ENCODE data around the gene VAV3.

Gene VAV3

GRCh38 chr1:107622535-107622934 lies 342.4 kb downstream of the VAV3 start:
- Histone ChIP-seq H3K27ac (ENCODE audit: low read length) (no peak overlapping the region), H3K4me3 (ENCODE audit: low read length in 2 of 2) (no peak overlapping the region), H3K9me3 (ENCODE audit: control insufficient read depth in 2 of 2, low read length in 2 of 2) (no peaks in the 10 kb centered on the region), H3K4me1 (ENCODE audit: control insufficient read depth, insufficient read depth, low read length) (no peaks in the 10 kb centered on the region), H3K27me3 (ENCODE audit: control insufficient read depth in 1 of 2, insufficient read depth in 2 of 2, low read length in 2 of 2) (no peaks in the 10 kb centered on the region), H3K9ac (ENCODE audit: low read length in 2 of 2) (no peak overlapping the region), H3K36me3 (ENCODE audit: control insufficient read depth in 2 of 2, insufficient read depth in 2 of 2, low read length in 2 of 2) (no peaks in the 10 kb centered on the region)

- no peak overlapping the region for H3K4me3 ChIP-seq (ENCODE audit: low read length in 2 of 2)
- H3K27ac ChIP-seq (ENCODE audit: low read length): no peak overlapping the region
- H3K4me1 ChIP-seq (ENCODE audit: control insufficient read depth, insufficient read depth, low read length): no peaks in the 10 kb centered on the region
- no peaks in the 10 kb centered on the region for H3K36me3 ChIP-seq (ENCODE audit: control insufficient read depth in 2 of 2, insufficient read depth in 2 of 2, low read length in 2 of 2)
- H3K9me3 ChIP-seq (ENCODE audit: control insufficient read depth in 2 of 2, low read length in 2 of 2): no peaks in the 10 kb centered on the region
- no peaks in the 10 kb centered on the region for H3K27me3 ChIP-seq (ENCODE audit: control insufficient read depth in 1 of 2, insufficient read depth in 2 of 2, low read length in 2 of 2)
- no peak overlapping the region for H3K9ac ChIP-seq (ENCODE audit: low read length in 2 of 2)
These were observed 344.2 kb downstream of the VAV3 start for GRCh38 chr1:107620753-107621152.

GRCh38 chr1:107618539-107618938 lies 346.4 kb downstream of the VAV3 start:
- H3K36me3 ChIP-seq (ENCODE audit: control insufficient read depth in 2 of 2, insufficient read depth in 2 of 2, low read length in 2 of 2): no peaks in the 10 kb centered on the region
- no peaks in the 10 kb centered on the region for H3K4me1 ChIP-seq (ENCODE audit: control insufficient read depth, insufficient read depth, low read length)
- no peak overlapping the region for H3K27ac ChIP-seq (ENCODE audit: low read length)
- H3K4me3 ChIP-seq (ENCODE audit: low read length in 2 of 2): no peak overlapping the region
- H3K9me3 ChIP-seq (ENCODE audit: control insufficient read depth in 2 of 2, low read length in 2 of 2): no peaks in the 10 kb centered on the region
- no peak overlapping the region for H3K9ac ChIP-seq (ENCODE audit: low read length in 2 of 2)
- no peaks in the 10 kb centered on the region for H3K27me3 ChIP-seq (ENCODE audit: control insufficient read depth in 1 of 2, insufficient read depth in 2 of 2, low read length in 2 of 2)

GRCh38 chr1:107617921-107618320 lies 347.1 kb downstream of the VAV3 start:
- H3K27ac ChIP-seq (ENCODE audit: low read length): no peak overlapping the region
- H3K4me1 ChIP-seq (ENCODE audit: control insufficient read depth, insufficient read depth, low read length): no peaks in the 10 kb centered on the region
- no peak overlapping the region for H3K9ac ChIP-seq (ENCODE audit: low read length in 2 of 2)
- H3K4me3 ChIP-seq (ENCODE audit: low read length in 2 of 2): no peak overlapping the region
- no peaks in the 10 kb centered on the region for H3K27me3 ChIP-seq (ENCODE audit: control insufficient read depth in 1 of 2, insufficient read depth in 2 of 2, low read length in 2 of 2)
- H3K36me3 ChIP-seq (ENCODE audit: control insufficient read depth in 2 of 2, insufficient read depth in 2 of 2, low read length in 2 of 2): no peaks in the 10 kb centered on the region
- no peaks in the 10 kb centered on the region for H3K9me3 ChIP-seq (ENCODE audit: control insufficient read depth in 2 of 2, low read length in 2 of 2)

- Histone ChIP-seq H3K4me1 (ENCODE audit: control insufficient read depth, insufficient read depth, low read length) (no peaks in the 10 kb centered on the region), H3K9ac (ENCODE audit: low read length in 2 of 2) (no peak overlapping the region), H3K27me3 (ENCODE audit: control insufficient read depth in 1 of 2, insufficient read depth in 2 of 2, low read length in 2 of 2) (no peaks in the 10 kb centered on the region), H3K36me3 (ENCODE audit: control insufficient read depth in 2 of 2, insufficient read depth in 2 of 2, low read length in 2 of 2) (no peaks in the 10 kb centered on the region), H3K27ac (ENCODE audit: low read length) (no peak overlapping the region), H3K4me3 (ENCODE audit: low read length in 2 of 2) (no peak overlapping the region), H3K9me3 (ENCODE audit: control insufficient read depth in 2 of 2, low read length in 2 of 2) (no peaks in the 10 kb centered on the region)
These were observed 347.5 kb downstream of the VAV3 start for GRCh38 chr1:107617456-107617855.

- H3K27ac ChIP-seq (ENCODE audit: low read length): no peak overlapping the region
- H3K4me1 ChIP-seq (ENCODE audit: control insufficient read depth, insufficient read depth, low read length): no peaks in the 10 kb centered on the region
- H3K36me3 ChIP-seq (ENCODE audit: control insufficient read depth in 2 of 2, insufficient read depth in 2 of 2, low read length in 2 of 2): no peaks in the 10 kb centered on the region
- H3K27me3 ChIP-seq (ENCODE audit: control insufficient read depth in 1 of 2, insufficient read depth in 2 of 2, low read length in 2 of 2): no peaks in the 10 kb centered on the region
- no peak overlapping the region for H3K4me3 ChIP-seq (ENCODE audit: low read length in 2 of 2)
- H3K9ac ChIP-seq (ENCODE audit: low read length in 2 of 2): no peak overlapping the region
- no peaks in the 10 kb centered on the region for H3K9me3 ChIP-seq (ENCODE audit: control insufficient read depth in 2 of 2, low read length in 2 of 2)
These were observed 355.2 kb downstream of the VAV3 start for GRCh38 chr1:107609808-107610207.

GRCh38 chr1:107604825-107605224 lies 360.2 kb downstream of the VAV3 start:
- no peaks in the 10 kb centered on the region for H3K9me3 ChIP-seq (ENCODE audit: control insufficient read depth in 2 of 2, low read length in 2 of 2)
- no peak overlapping the region for H3K27ac ChIP-seq (ENCODE audit: low read length)
- H3K36me3 ChIP-seq (ENCODE audit: control insufficient read depth in 2 of 2, insufficient read depth in 2 of 2, low read length in 2 of 2): no peaks in the 10 kb centered on the region
- H3K4me3 ChIP-seq (ENCODE audit: low read length in 2 of 2): no peak overlapping the region
- no peaks in the 10 kb centered on the region for H3K27me3 ChIP-seq (ENCODE audit: control insufficient read depth in 1 of 2, insufficient read depth in 2 of 2, low read length in 2 of 2)
- H3K4me1 ChIP-seq (ENCODE audit: control insufficient read depth, insufficient read depth, low read length): no peaks in the 10 kb centered on the region
- no peak overlapping the region for H3K9ac ChIP-seq (ENCODE audit: low read length in 2 of 2)

GRCh38 chr1:107600607-107601160 lies 364.3 kb downstream of the VAV3 start:
- H3K36me3 ChIP-seq (ENCODE audit: control insufficient read depth in 2 of 2, insufficient read depth in 2 of 2, low read length in 2 of 2): no peaks in the 10 kb centered on the region
- no peak overlapping the region for H3K9ac ChIP-seq (ENCODE audit: low read length in 2 of 2)
- H3K4me1 ChIP-seq (ENCODE audit: control insufficient read depth, insufficient read depth, low read length): no peaks in the 10 kb centered on the region
- no peak overlapping the region for H3K27ac ChIP-seq (ENCODE audit: low read length)
- H3K4me3 ChIP-seq (ENCODE audit: low read length in 2 of 2): no peak overlapping the region
- H3K9me3 ChIP-seq (ENCODE audit: control insufficient read depth in 2 of 2, low read length in 2 of 2): no peaks in the 10 kb centered on the region
- H3K27me3 ChIP-seq (ENCODE audit: control insufficient read depth in 1 of 2, insufficient read depth in 2 of 2, low read length in 2 of 2): no peaks in the 10 kb centered on the region

- H3K9ac ChIP-seq (ENCODE audit: low read length in 2 of 2): no peak overlapping the region
- H3K4me3 ChIP-seq (ENCODE audit: low read length in 2 of 2): no peak overlapping the region
These were observed 365.8 kb downstream of the VAV3 start for GRCh38 chr1:107599220-107599619.

GRCh38 chr1:107597290-107597689 lies 367.7 kb downstream of the VAV3 start:
- Histone ChIP-seq H3K4me3 (ENCODE audit: low read length in 2 of 2) (no peak overlapping the region), H3K27me3 (ENCODE audit: control insufficient read depth in 1 of 2, insufficient read depth in 2 of 2, low read length in 2 of 2) (no peaks in the 10 kb centered on the region), H3K4me1 (ENCODE audit: control insufficient read depth, insufficient read depth, low read length) (no peaks in the 10 kb centered on the region), H3K27ac (ENCODE audit: low read length) (no peak overlapping the region), H3K9me3 (ENCODE audit: control insufficient read depth in 2 of 2, low read length in 2 of 2) (no peaks in the 10 kb centered on the region), H3K36me3 (ENCODE audit: control insufficient read depth in 2 of 2, insufficient read depth in 2 of 2, low read length in 2 of 2) (no peaks in the 10 kb centered on the region), H3K9ac (ENCODE audit: low read length in 2 of 2) (no peak overlapping the region)

More at GRCh38 chr1:107599220-107599619, 365.8 kb downstream of the VAV3 start:
- no peaks in the 10 kb centered on the region for H3K4me1 ChIP-seq (ENCODE audit: control insufficient read depth, insufficient read depth, low read length)
- H3K27ac ChIP-seq (ENCODE audit: low read length): no peak overlapping the region
- H3K9me3 ChIP-seq (ENCODE audit: control insufficient read depth in 2 of 2, low read length in 2 of 2): no peaks in the 10 kb centered on the region
- H3K27me3 ChIP-seq (ENCODE audit: control insufficient read depth in 1 of 2, insufficient read depth in 2 of 2, low read length in 2 of 2): no peaks in the 10 kb centered on the region
- H3K36me3 ChIP-seq (ENCODE audit: control insufficient read depth in 2 of 2, insufficient read depth in 2 of 2, low read length in 2 of 2): no peaks in the 10 kb centered on the region

GRCh38 chr1:107594536-107594935 lies 370.4 kb downstream of the VAV3 start:
- Histone ChIP-seq H3K4me1 (ENCODE audit: control insufficient read depth, insufficient read depth, low read length) (no peaks in the 10 kb centered on the region), H3K27ac (ENCODE audit: low read length) (no peak overlapping the region), H3K27me3 (ENCODE audit: control insufficient read depth in 1 of 2, insufficient read depth in 2 of 2, low read length in 2 of 2) (no peaks in the 10 kb centered on the region), H3K9ac (ENCODE audit: low read length in 2 of 2) (no peak overlapping the region), H3K9me3 (ENCODE audit: control insufficient read depth in 2 of 2, low read length in 2 of 2) (no peaks in the 10 kb centered on the region), H3K36me3 (ENCODE audit: control insufficient read depth in 2 of 2, insufficient read depth in 2 of 2, low read length in 2 of 2) (no peaks in the 10 kb centered on the region), H3K4me3 (ENCODE audit: low read length in 2 of 2) (no peak overlapping the region)
